SK-N-SH (cell line): Measurements from ENCODE around the gene MFSD12.

Experiments
- CHD2 ChIP-seq: fragments of 150-350 bp; IDR thresholded peaks from 2 replicates; pipeline ENCODE4 v1.6.1; 2018; ENCODE audit warnings: low read length; ENCODE audit not compliant: partially characterized antibody
- EP300 ChIP-seq, 2 experiments: IDR thresholded peaks; 2 replicates each; pipeline versions ENCODE4 v1.4.0 to v1.6.1; 2012; ENCODE audit warnings: borderline replicate concordance in 1 of 2, low read depth in 1 of 2, low read length in 1 of 2
- EZH2phosphoT487 ChIP-seq: fragments of 200-600 bp; sonication (generic); IDR thresholded peaks from 2 replicates; pipeline ENCODE4 v1.6.1; 2017; ENCODE audit warnings: low read depth, mixed run types, mild to moderate bottlenecking, antibody characterized with exemption, moderate library complexity, borderline replicate concordance
- FOXJ3 ChIP-seq: sonication (generic); formaldehyde crosslinking; IDR thresholded peaks from 2 replicates; pipeline ENCODE4 v1.5.1; 2020; ENCODE audit warnings: mild to moderate bottlenecking, missing genetic modification reagents
- JUND ChIP-seq: IDR thresholded peaks from 2 replicates; pipeline ENCODE4 v1.4.0; 2012
- POLR2AphosphoS5 ChIP-seq: IDR thresholded peaks from 2 replicates; pipeline ENCODE4 v1.6.1; 2012; ENCODE audit warnings: low read depth, low read length
- RAD21 ChIP-seq: IDR thresholded peaks from 2 replicates; pipeline ENCODE4 v1.6.1; 2012; ENCODE audit warnings: mild to moderate bottlenecking, low read length
- SMC3 ChIP-seq: IDR thresholded peaks from 2 replicates; pipeline ENCODE4 v1.6.1; 2012; ENCODE audit warnings: low read depth, low read length, improper control_type of control experiment
- TCF12 ChIP-seq: IDR thresholded peaks from 2 replicates; pipeline ENCODE4 v1.4.0; 2012
- TF ChIP-seq, protein P1 (sequence below): fragments of 200-600 bp; sonication (generic); IDR thresholded peaks from 2 replicates; pipeline ENCODE4 v1.6.1; 2017; ENCODE audit warnings: antibody characterized with exemption, mild to moderate bottlenecking, moderate library complexity

- TF ChIP-seq EP300 (IDR thresholded peaks at IDR 0.05; ENCODE audit: borderline replicate concordance in 1 of 2, low read depth in 1 of 2, low read length in 1 of 2) (no peak), POLR2AphosphoS5 (no peak), JUND (no peak), RAD21 (no peak), TCF12 (no peak), FOXJ3 (no peak), SMC3 (no peak), EZH2phosphoT487 (no peak), CHD2 (no peak)
- TF ChIP-seq, protein P1, sequence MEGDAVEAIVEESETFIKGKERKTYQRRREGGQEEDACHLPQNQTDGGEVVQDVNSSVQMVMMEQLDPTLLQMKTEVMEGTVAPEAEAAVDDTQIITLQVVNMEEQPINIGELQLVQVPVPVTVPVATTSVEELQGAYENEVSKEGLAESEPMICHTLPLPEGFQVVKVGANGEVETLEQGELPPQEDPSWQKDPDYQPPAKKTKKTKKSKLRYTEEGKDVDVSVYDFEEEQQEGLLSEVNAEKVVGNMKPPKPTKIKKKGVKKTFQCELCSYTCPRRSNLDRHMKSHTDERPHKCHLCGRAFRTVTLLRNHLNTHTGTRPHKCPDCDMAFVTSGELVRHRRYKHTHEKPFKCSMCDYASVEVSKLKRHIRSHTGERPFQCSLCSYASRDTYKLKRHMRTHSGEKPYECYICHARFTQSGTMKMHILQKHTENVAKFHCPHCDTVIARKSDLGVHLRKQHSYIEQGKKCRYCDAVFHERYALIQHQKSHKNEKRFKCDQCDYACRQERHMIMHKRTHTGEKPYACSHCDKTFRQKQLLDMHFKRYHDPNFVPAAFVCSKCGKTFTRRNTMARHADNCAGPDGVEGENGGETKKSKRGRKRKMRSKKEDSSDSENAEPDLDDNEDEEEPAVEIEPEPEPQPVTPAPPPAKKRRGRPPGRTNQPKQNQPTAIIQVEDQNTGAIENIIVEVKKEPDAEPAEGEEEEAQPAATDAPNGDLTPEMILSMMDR: no peak
These were observed 2.9 kb downstream of the MFSD12 start for GRCh38 chr19:3554254-3555083.
